ENCODE results near the gene HBZ.

GRCh38 chr16:177394-177822 is 25.0 kb downstream of the HBZ start:
- TF ChIP-seq CTCF (IDR thresholded peaks at IDR 0.05) (no peak), POLR2A (IDR thresholded peaks at IDR 0.05) (no peak)
